D721Med (cell line): ENCODE results near the gene MYO16.

ENCODE experiments used
- DNase-seq: peaks from one replicate; pipeline ENCODE4 v3.0.0; 2011; ENCODE audit warnings: low spot score; ENCODE audit not compliant: insufficient read length
- FAIRE-seq: peaks from 2 replicates; lab custom pipeline; 2011; peaks lifted over from hg19 to GRCh38; lab: Jason Lieb, UNC
- TF ChIP-seq, protein P1 (sequence below): IDR thresholded peaks from 2 replicates; pipeline ENCODE4 v1.5.1; 2012; ENCODE audit warnings: mild to moderate bottlenecking, control low read depth; ENCODE audit not compliant: insufficient read depth; ENCODE audit errors: missing control alignments

The MYO16 gene

DNA sequence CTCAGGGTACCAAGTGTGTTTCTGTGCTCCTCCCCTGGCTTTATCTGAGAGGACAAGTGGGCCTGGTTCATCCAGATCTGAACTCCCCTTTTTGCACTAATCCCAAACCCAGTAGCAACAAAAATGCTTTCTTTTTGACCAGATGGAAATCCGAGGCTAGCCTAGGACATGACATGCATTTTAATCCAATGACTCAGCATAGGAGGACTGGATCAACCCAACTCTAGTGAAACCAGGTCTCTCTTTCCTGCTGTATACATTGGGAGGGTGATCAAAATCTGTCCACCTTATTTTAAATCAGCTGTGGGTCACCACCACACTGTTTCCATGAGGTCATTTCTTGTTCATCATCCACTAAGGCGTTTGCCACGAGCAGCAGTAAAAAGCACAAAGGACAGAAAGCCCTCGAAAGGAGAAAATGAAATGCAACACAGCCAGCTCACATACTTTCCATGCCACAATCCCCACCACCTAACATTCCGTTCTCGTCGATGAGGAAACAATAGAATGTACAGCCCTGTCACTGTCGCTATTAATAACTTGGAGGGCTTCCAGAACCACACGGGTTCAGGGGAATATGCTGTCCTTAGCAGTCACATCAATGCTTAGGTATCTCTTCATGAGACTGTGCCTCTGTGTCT, 614.0 kb downstream of the MYO16 start:
- no peak for DNase-seq
- TF ChIP-seq, protein P1, sequence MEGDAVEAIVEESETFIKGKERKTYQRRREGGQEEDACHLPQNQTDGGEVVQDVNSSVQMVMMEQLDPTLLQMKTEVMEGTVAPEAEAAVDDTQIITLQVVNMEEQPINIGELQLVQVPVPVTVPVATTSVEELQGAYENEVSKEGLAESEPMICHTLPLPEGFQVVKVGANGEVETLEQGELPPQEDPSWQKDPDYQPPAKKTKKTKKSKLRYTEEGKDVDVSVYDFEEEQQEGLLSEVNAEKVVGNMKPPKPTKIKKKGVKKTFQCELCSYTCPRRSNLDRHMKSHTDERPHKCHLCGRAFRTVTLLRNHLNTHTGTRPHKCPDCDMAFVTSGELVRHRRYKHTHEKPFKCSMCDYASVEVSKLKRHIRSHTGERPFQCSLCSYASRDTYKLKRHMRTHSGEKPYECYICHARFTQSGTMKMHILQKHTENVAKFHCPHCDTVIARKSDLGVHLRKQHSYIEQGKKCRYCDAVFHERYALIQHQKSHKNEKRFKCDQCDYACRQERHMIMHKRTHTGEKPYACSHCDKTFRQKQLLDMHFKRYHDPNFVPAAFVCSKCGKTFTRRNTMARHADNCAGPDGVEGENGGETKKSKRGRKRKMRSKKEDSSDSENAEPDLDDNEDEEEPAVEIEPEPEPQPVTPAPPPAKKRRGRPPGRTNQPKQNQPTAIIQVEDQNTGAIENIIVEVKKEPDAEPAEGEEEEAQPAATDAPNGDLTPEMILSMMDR: no peak
- FAIRE-seq: no peak

DNA sequence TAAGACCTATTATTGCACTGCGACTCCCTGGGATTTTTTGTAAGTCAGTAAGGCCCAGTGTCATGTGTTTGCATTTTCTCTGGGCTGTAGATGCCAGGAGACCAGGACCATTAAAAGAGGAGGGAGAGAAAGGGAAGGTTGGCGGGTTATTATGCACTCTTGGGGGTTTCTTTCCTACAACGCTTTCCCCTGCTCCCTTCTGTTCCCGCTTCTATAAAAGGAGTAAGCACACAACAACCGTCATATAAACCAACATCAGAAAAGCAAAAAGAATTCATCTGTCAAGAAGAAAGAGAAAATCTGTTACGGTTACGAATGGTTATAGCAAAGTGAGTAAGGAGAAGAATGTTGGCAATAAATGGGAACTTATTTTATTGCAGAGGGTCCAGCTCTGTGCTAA, 615.2 kb downstream of the MYO16 start:
- DNase-seq (no peak), FAIRE-seq (no peak)
- TF ChIP-seq, protein P1: no peak

DNA sequence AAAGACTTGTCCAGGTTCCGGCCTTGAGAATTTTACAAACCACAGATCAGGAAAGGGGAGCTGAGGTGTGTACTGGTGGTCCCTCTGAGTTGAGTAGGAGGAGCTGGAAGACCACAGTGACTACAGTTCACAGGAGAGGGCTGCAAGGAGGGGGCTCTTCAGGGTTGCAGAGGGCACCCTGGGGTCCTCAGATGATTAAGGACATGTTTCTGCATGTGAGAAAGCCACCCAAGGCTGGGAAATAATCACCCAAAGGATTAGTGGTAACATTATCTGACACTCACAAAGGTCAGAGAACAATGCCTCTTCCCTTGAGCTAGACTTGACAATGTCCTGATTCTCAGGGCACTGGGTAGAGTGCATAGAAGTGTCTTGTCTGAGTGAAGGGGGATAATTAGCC, 616.6 kb downstream of the MYO16 start:
- DNase-seq (no peak), FAIRE-seq (no peak)
- TF ChIP-seq, protein P1: no peak

DNA sequence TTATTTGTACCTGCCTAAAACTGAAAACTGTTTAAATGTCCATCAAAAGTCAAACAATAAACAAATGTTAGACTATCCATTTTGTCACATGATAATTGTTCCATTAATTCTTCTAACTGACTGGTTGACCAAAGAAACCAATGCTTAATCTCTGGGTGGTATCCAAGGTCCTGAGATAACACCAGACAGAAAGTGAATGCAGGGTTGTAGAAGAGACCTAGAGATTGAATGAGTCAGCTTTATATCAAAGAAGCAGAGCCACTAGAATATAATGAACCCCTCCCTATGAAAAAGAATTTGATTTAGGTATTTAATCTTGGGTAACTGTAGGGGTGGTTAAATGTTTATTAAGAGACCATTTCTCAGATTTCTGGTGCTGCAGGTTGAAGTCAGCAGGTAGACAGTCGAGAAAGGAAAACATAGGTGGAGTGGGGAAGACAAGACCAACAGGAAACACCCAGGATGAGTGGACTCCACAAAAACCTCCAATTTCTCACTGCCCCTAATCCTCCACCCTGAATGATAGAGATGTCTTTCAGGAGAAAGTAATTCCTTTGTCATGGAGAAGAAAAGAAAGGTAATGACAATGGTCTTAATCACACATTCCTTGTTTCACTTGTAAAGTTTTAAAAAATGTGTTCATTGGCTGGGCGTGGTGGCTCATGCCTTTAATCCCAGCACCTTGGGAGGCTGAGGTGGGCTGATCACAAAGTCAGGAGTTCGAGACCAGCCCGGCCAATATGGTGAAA, 620.5 kb downstream of the MYO16 start:
- DNase-seq (no peak), FAIRE-seq (no peak)

DNA sequence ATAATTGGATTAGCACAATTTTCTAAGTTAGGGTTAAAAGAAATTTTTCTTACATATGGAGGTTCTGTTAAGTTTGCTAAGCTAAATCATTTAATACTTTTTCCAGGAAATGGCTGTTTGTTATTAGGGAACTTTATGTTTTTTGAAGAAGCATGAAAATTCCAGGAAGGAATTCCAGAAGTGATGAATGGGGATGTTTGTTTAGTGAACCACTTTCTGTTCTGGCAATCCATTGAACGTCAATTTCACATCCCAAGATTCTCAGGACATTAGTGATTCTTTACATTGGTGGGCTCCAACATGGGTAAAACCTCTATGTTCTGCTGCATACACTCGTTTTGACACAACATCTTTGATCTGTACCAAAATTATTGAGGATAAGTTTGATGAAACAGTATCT, 622.5 kb downstream of the MYO16 start:
- TF ChIP-seq, protein P1: no peak
- no peak for DNase-seq
- FAIRE-seq: no peak

More for the DNA sequence above, 620.5 kb downstream of the MYO16 start:
- TF ChIP-seq, protein P1: no peak

DNA sequence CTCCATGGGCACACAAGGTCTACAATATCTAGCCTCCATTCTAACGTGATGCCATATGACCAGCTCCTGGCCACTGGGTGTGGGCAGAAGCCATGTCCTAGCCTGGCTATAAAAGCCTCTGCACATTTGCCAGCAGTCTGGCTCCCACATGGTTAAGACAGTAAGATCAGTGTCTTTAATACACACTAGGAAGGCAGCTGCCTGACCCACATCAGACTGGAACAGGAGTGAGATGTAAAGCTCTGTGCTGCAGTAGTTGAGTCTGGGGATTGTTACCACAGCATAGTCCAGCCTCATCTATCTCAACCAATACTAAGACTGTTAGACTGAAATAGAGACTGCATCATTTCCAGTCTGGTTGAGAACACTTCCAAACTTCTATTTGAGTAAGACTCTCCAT, 623.9 kb downstream of the MYO16 start:
- TF ChIP-seq, protein P1: no peak
- FAIRE-seq (no peak), DNase-seq (no peak)

DNA sequence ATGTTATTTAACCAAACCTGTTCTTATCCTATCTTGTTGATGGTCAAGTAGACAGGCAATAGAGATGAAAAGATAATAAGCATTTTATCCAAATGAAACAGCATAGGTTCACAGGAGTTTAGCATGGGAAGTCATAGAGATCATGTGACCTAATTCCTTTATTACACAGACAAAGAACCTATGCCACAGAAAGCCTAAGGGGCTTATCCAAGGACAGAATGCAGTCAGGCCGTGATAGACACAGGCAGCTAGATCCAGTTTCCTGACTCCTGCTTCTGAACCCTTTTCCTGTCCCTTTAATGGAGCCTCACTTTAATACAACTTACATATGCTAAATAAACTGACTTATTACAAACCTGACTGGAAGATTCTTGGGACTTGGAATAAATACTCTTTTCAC, 624.9 kb downstream of the MYO16 start:
- TF ChIP-seq, protein P1: no peak
- FAIRE-seq: no peak
- DNase-seq: no peak
